Measurements from ENCODE around the gene PSMD14. TPM values are rescaled to one million over a fixed set of nuclear protein-coding genes. Genes with fewer than 3 reads are reported as not detected.

The PSMD14 gene
- total RNA-seq, 1 donor from 2014 or later, result 73.3 TPM

GRCh38 chr2:161417438-161418274 lies 109.4 kb downstream of the PSMD14 start:
- no peak for DNase-seq (ENCODE audit: extremely low read depth, low read depth, low spot score)

GRCh38 chr2:161418275-161418714 lies 110.1 kb downstream of the PSMD14 start:
- DNase-seq (ENCODE audit: extremely low read depth, low read depth, low spot score), result no peak

GRCh38 chr2:161418715-161419637 lies 110.8 kb downstream of the PSMD14 start:
- no peak for DNase-seq (ENCODE audit: extremely low read depth, low read depth, low spot score)

- DNase-seq (ENCODE audit: extremely low read depth, low read depth, low spot score), result no peak
Observed at GRCh38 chr2:161419638-161420190, 111.5 kb downstream of the PSMD14 start.

- DNase-seq (ENCODE audit: extremely low read depth, low read depth, low spot score), result no peak
Observed at GRCh38 chr2:161420406-161421074, 112.3 kb downstream of the PSMD14 start.

- DNase-seq (ENCODE audit: extremely low read depth, low read depth, low spot score), result no peak
Observed at GRCh38 chr2:161421686-161422085, 113.5 kb downstream of the PSMD14 start.

- DNase-seq (ENCODE audit: extremely low read depth, low read depth, low spot score), result no peak
Observed at GRCh38 chr2:161422816-161423403, 114.7 kb downstream of the PSMD14 start.

- DNase-seq (ENCODE audit: extremely low read depth, low read depth, low spot score), result no peak
Observed at GRCh38 chr2:161423421-161424393, 115.5 kb downstream of the PSMD14 start.

- DNase-seq (ENCODE audit: extremely low read depth, low read depth, low spot score), result no peak
Observed at GRCh38 chr2:161424394-161424769, 116.2 kb downstream of the PSMD14 start.

GRCh38 chr2:161424891-161425727 lies 116.9 kb downstream of the PSMD14 start:
- no peak for DNase-seq (ENCODE audit: extremely low read depth, low read depth, low spot score)

GRCh38 chr2:161425728-161426454 lies 117.7 kb downstream of the PSMD14 start:
- no peak for DNase-seq (ENCODE audit: extremely low read depth, low read depth, low spot score)

GRCh38 chr2:161426455-161426921 lies 118.3 kb downstream of the PSMD14 start:
- DNase-seq (ENCODE audit: extremely low read depth, low read depth, low spot score), result no peak

- no peak for DNase-seq (ENCODE audit: extremely low read depth, low read depth, low spot score)
Observed at GRCh38 chr2:161426922-161427663, 118.9 kb downstream of the PSMD14 start.

GRCh38 chr2:161427664-161428587 lies 119.7 kb downstream of the PSMD14 start:
- DNase-seq (ENCODE audit: extremely low read depth, low read depth, low spot score), result no peak

GRCh38 chr2:161430386-161430785 lies 122.2 kb downstream of the PSMD14 start:
- no peak for DNase-seq (ENCODE audit: extremely low read depth, low read depth, low spot score)

- DNase-seq (ENCODE audit: extremely low read depth, low read depth, low spot score), result no peak
Observed at GRCh38 chr2:161432107-161432506, 123.9 kb downstream of the PSMD14 start.

All from glomerular endothelial cell (primary cell).